Islet of Langerhans (tissue), 1 donor: ENCODE data around the gene REST.
A peak's percentile ranks its signal among the peaks of the same experiment; 100 is the strongest.
"Not testable (repeated sequence)": the region's sequence is repeated elsewhere in the genome, so short reads cannot be mapped to it uniquely, and the experiment has no call there.

Experiments
- FAIRE-seq: peaks from one replicate; lab custom pipeline; 2011; peaks lifted over from hg19 to GRCh38; lab: Jason Lieb, UNC

Gene REST

GRCh38 chr4:56908206-56909085 lies 746 bp downstream of the REST start:
- no peak for FAIRE-seq

- FAIRE-seq = no peak
Observed at GRCh38 chr4:56909086-56909894, 1.6 kb downstream of the REST start.

GRCh38 chr4:56910172-56910967 lies 2.7 kb downstream of the REST start:
- FAIRE-seq = no peak

GRCh38 chr4:56914336-56914735 lies 6.6 kb downstream of the REST start:
- FAIRE-seq = no peak

- FAIRE-seq = not testable (repeated sequence)
Observed at GRCh38 chr4:56914977-56915376, 7.3 kb downstream of the REST start.

GRCh38 chr4:56927196-56927595 lies 19.5 kb downstream of the REST start:
- no peak for FAIRE-seq

GRCh38 chr4:56930638-56931037 lies 22.9 kb downstream of the REST start:
- FAIRE-seq = no peak

GRCh38 chr4:56931924-56932323 lies 24.2 kb downstream of the REST start:
- FAIRE-seq = no peak

GRCh38 chr4:56937262-56937661 lies 29.6 kb downstream of the REST start:
- FAIRE-seq = no peak

- FAIRE-seq = not testable (repeated sequence)
Observed at GRCh38 chr4:56939826-56940225, 32.1 kb downstream of the REST start.

- no peak for FAIRE-seq
Observed at GRCh38 chr4:56940403-56940802, 32.7 kb downstream of the REST start.

- no peak for FAIRE-seq
Observed at GRCh38 chr4:56940971-56941370, 33.3 kb downstream of the REST start.

- FAIRE-seq = no peak
Observed at GRCh38 chr4:56941403-56941802, 33.7 kb downstream of the REST start.

GRCh38 chr4:56953680-56954520 lies 46.2 kb downstream of the REST start:
- no peak for FAIRE-seq

GRCh38 chr4:56958111-56958517 lies 50.4 kb downstream of the REST start:
- FAIRE-seq = peak; percentile 49

- no peak for FAIRE-seq
Observed at GRCh38 chr4:56959100-56959499, 51.4 kb downstream of the REST start.

GRCh38 chr4:56961107-56961500 lies 53.4 kb downstream of the REST start:
- FAIRE-seq = no peak

GRCh38 chr4:56971383-56971782 lies 63.7 kb downstream of the REST start:
- no peak for FAIRE-seq

GRCh38 chr4:56972389-56972788 lies 64.7 kb downstream of the REST start:
- no peak for FAIRE-seq

- FAIRE-seq = no peak
Observed at GRCh38 chr4:56972809-56973208, 65.1 kb downstream of the REST start.

GRCh38 chr4:56973336-56973735 lies 65.6 kb downstream of the REST start:
- FAIRE-seq = no peak
